NCI-H345 (cell line): ENCODE results near the gene ERP29.
A peak's percentile ranks its signal among the peaks of the same experiment; 100 is the strongest.
"Not testable (repeated sequence)": the region's sequence is repeated elsewhere in the genome, so short reads cannot be mapped to it uniquely, and the experiment has no call there.

Source experiments
- DNase-seq: peaks from one replicate; lab custom pipeline; 2025; lab: John Stamatoyannopoulos, UW

Gene ERP29

GRCh38 chr12:112012775-112013600, at the start of gene ERP29, which contains the start of gene TMEM116:
TSS of gene ERP29 (plus strand) at chr12:112013426. CDS start at chr12:112013466, 40 bp downstream.
TSS of gene TMEM116 (minus strand) at chr12:112013165. CDS start at chr12:112005270, 7,895 bp downstream.
- DNase-seq, result peak; percentile 99

GRCh38 chr12:111964935-111965334, 48.3 kb upstream of the ERP29 start:
- peak; percentile 34 for DNase-seq

DNA sequence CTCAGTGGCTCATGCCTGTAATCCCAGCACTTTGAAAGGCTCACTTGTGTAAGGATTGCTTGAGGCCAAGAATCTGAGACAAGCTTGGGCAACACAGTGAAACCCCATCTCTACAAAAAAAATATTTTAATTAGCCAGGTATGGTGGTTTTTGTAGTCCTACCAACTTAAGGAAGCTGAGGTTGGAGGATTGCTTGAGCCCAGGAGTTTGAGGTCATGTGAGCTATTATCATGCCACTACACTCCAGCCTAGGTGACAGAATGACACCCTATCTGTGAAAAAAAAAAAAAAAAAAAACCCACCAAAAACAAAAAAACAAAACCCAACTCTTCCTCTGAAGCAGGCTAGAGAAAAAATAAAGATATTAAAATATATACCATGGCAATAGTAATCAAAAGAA, 41.4 kb upstream of the ERP29 start:
- no peak for DNase-seq

GRCh38 chr12:111975161-111975931, 37.9 kb upstream of the ERP29 start:
- no peak for DNase-seq

GRCh38 chr12:111976291-111976690, 36.9 kb upstream of the ERP29 start:
- DNase-seq, result no peak

DNA sequence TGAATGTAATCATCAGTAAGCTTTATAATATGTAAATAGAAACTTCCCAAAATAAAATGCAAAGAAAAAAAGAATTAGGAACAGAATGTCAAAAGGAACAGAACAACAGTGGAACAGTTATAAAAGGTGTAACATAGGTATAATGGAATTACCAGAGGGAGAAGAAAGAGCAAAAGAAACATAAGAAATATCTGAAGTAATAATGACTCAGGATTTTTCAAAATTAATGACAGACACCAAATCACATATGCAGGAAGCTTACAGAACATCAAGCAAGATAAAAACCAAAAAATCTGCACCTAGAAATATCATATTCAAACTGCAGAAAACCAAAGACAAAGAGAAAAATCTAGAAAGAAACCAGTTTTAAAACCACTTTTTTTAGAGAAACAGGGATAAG, 36.4 kb upstream of the ERP29 start:
- DNase-seq, result no peak

GRCh38 chr12:111978545-111978944, 34.7 kb upstream of the ERP29 start:
- no peak for DNase-seq

- DNase-seq, result no peak
Observed at GRCh38 chr12:111980598-111980997, 32.6 kb upstream of the ERP29 start.

GRCh38 chr12:111981987-111982386, 31.2 kb upstream of the ERP29 start:
- no peak for DNase-seq

- DNase-seq, result no peak
Observed at GRCh38 chr12:111984820-111985219, 28.4 kb upstream of the ERP29 start.

DNA sequence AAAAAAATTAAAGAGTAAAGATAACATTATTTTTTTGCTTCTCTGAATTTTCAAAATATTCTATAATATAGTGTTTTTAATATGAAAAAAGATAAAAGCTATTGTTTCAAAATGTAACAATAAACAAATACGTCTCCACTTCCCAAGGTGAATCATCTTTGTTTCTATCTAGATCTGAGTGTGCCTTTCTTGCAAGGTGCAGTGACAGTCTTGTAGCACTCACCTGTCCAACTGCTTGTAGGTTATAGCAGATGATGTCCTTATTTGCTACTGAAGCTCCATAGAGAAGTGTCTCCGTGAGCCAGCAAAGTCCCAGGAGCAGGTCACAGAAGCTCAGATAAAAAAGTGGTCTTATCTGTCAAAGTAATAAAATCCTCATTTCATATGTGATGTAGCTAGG, 21.7 kb upstream of the ERP29 start:
- no peak for DNase-seq

GRCh38 chr12:111991946-111992345, 21.3 kb upstream of the ERP29 start:
- DNase-seq, result no peak

GRCh38 chr12:111992464-111992863, 20.8 kb upstream of the ERP29 start:
- no peak for DNase-seq

- DNase-seq, result no peak
Observed at GRCh38 chr12:111993292-111994150, 19.7 kb upstream of the ERP29 start.

DNA sequence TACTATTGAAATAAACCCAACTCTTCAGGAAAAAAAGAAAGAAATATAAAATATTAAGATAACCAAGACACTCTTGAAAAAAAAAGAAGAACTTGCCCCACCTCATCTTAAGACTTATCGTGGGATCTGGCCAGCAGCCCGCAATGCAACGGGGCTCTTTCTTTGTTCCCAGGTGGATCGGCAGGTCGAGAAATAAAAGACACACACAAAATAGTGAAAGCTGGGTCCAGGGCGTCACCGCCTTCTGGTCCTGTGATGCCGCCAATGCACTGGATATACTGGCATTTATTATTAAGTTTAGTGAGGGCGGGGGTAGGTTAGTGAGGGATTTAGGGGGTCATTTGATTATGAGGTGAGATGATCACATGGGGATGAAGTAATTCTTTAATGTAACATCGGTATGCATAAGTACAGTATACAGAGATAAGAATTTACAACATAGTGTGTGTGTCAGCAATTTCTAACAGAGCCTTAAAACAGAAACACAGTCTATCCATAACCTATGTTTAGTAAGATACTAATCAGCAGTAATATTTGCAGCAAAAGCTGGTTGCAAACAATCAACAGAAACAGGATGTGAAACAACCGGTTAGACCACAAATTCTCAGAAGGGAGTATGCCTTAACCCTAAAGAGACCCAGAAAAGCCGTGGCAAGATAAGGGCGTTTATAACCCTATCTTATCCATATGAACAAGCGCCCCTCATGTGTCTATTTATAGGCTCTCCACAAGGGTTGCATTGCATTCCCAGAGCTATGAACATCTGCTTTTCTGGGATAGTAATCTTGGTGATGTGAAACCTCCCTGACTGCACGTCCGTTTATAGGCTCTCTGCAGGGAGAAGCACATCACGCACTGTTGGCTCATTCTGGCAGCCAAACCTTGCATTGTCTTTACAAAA, 18.8 kb upstream of the ERP29 start:
- DNase-seq, result not testable (repeated sequence)

GRCh38 chr12:111995782-111996480, 17.3 kb upstream of the ERP29 start:
- no peak for DNase-seq

DNA sequence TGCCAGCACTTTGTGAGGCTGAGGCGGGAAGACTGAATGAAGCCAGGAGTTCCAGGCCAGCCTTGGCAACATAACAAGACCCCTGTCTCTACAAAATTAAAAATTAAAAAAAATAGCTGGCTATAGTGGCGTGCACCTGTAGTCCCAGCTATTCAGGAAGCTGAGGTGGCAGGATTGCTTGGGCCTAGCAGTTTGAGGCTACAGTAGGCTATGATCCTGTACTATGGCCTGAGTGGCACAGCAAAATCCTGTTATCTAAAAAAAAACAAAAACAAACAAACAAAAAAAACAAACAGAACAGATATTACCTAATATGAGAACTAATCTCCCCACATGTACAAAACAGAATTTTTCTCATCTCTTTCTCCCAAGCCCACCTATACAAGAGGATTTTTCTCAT, 15.9 kb upstream of the ERP29 start:
- no peak for DNase-seq

DNA sequence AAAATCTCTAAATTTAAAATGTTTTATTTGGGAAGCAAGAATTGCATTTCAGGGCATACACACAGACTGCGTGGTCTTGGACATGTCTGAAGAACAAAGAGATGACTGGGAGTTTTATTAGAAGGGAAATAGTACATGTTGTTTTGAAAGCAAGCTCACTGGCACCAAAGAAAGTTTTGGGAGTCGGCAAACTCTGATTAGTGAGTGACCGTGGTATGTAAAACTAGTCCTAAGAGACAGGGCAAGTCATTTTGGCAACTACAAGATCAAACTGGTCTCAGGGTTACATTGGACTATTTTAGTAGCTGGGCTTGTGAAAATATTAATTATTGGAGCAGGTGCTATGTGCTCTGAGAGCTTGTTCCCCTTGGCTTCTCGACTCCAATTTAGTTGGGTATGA, 15.2 kb upstream of the ERP29 start:
- no peak for DNase-seq

- not testable (repeated sequence) for DNase-seq
Observed at GRCh38 chr12:111999129-111999528, 14.1 kb upstream of the ERP29 start.

GRCh38 chr12:112000820-112001219, 12.4 kb upstream of the ERP29 start:
- DNase-seq, result no peak
